Panc1 (cell line): ENCODE measurements around the gene GALNT14.

Source experiments
- CTCF ChIP-seq: fragments of 450-650 bp; IDR thresholded peaks from 2 replicates; pipeline ENCODE4 v1.5.1; 2017; ENCODE audit warnings: mild to moderate bottlenecking
- POLR2AphosphoS5 ChIP-seq: IDR thresholded peaks from 2 replicates; pipeline ENCODE4 v1.6.1; 2012; ENCODE audit warnings: mild to moderate bottlenecking, low read depth, low read length, moderate library complexity
- REST ChIP-seq, 2 experiments: IDR thresholded peaks; 2 replicates each; pipeline ENCODE4 v1.6.1; 2011 to 2012; ENCODE audit warnings: low read depth in 2 of 2, control low read depth in 1 of 2, low read length in 1 of 2, mild to moderate bottlenecking in 1 of 2, moderate library complexity in 1 of 2; ENCODE audit not compliant: insufficient read depth in 1 of 2
- SIN3A ChIP-seq: IDR thresholded peaks from 2 replicates; pipeline ENCODE4 v1.6.1; 2012; ENCODE audit warnings: low read depth, mild to moderate bottlenecking, low read length, moderate library complexity, borderline replicate concordance; ENCODE audit not compliant: insufficient read depth
- TCF7L2 ChIP-seq: IDR thresholded peaks from 2 replicates; pipeline ENCODE4 v1.6.1; 2011; ENCODE audit warnings: mild to moderate bottlenecking, low read depth, low read length, inconsistent platforms

GRCh38 chr2:30926606-30927005 is 211.6 kb downstream of the GALNT14 start:
- TF ChIP-seq POLR2AphosphoS5 (no peak), CTCF (no peak), REST (IDR thresholded peaks at IDR 0.05; ENCODE audit: insufficient read depth in 1 of 2, low read depth in 2 of 2, low read length in 1 of 2) (no peak), TCF7L2 (no peak), SIN3A (no peak)
